Measurements from ENCODE around the gene CCNL2.
A peak's percentile ranks its signal among the peaks of the same experiment; 100 is the strongest.
"Not testable (repeated sequence)": the region's sequence is repeated elsewhere in the genome, so short reads cannot be mapped to it uniquely, and the experiment has no call there.

Gene CCNL2

DNA sequence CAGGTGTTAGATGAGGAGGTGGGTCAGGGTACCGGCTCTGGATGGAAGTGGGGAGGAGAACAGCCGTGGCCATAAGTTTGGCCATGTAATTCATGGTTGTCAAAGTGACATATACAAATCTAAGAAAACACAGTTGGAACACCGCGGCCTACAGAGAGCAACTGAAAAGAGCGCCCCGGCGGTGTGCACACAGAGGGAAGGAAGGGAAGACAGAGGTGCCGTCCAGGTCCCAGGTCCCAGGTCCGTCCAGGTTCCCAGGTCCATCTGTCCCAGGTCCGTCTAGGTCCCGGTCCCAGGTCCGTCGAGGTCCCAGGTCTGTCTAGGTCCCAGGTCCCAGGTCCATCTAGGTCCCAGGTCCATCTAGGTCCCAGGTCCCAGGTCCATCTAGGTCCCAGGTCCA, 12.5 kb upstream of the CCNL2 start:
- TF ChIP-seq POLR2AphosphoS5 (IDR thresholded peaks at IDR 0.05; ENCODE audit: low read depth), result 0 out of 2 replicates have a peak, but pooled peaks have one; percentile 3
- no peak for TF ChIP-seq GABPA (IDR thresholded peaks at IDR 0.05; ENCODE audit: low read depth)
- Histone ChIP-seq H3K27me3 (ENCODE audit: insufficient read depth, poor library complexity, severe bottlenecking) (no peaks in the 10 kb centered on the region), H3K27ac (replicated peaks) (no peak overlapping the region), H3K4me3 (replicated peaks; ENCODE audit: insufficient read depth, low read length) (no peak overlapping the region)
- DNase-seq (ENCODE audit: low read depth in 1 of 2, low spot score in 1 of 2), result no peak

DNA sequence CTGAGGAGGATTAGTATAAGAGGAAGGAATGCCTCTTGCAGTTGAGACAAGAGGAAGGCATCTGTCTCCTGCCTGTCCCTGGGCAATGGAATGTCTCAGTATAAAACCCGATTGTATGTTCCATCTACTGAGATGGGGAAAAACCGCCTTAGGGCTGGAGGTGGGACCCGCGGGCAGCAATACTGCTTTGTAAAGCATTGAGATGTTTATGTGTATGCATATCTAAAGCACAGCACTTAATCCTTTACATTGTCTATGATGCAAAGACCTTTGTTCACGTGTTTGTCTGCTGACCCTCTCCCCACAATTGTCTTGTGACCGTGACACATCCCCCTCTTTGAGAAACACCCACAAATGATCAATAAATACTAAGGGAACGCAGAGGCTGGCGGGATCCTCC, 11.1 kb upstream of the CCNL2 start:
- not testable (repeated sequence) for H3K4me3 ChIP-seq (replicated peaks; ENCODE audit: insufficient read depth, low read length); H3K27ac ChIP-seq (replicated peaks); DNase-seq (ENCODE audit: low read depth in 1 of 2, low spot score in 1 of 2); H3K27me3 ChIP-seq (ENCODE audit: insufficient read depth, poor library complexity, severe bottlenecking)
- TF ChIP-seq POLR2AphosphoS5 (IDR thresholded peaks at IDR 0.05; ENCODE audit: low read depth), result 0 out of 2 replicates have a peak, but pooled peaks have one; percentile 2

DNA sequence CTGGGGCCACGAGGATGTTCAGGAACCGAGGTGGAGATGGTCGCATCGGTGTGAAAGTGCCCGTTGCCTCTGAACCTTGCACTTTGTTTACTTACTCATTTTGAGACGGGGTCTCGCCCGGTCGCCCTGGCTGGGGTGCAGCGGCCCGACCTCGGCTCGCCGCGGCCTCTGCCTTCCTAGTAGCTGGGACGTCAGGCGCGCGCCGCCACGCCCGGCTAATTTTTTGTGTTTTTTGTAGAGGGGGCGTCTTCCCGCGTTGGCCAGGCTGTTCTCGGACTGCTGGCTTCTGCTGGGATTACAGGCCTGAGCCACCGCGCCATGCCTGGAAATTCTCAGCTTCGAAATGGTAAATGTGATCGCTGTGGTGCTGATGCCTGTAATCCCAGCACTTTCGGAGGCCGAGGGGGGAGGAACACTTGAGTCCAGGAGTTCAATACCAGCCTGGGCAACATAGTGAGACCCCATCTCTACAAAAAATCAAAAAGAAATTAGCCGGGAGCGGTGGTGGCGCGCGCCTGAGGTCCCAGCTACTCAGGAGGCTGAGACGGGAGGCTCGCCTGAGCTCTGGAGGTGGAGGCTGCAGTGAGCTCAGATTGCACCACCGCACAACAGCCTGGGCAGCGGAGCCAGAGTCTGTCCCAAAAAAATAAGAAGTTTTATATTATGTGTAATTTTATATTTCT, 8.6 kb upstream of the CCNL2 start:
- H3K27ac ChIP-seq (replicated peaks), result peak overlapping the region; percentile 84
- TF ChIP-seq POLR2AphosphoS5 (IDR thresholded peaks at IDR 0.05; ENCODE audit: low read depth) (no peak), GABPA (IDR thresholded peaks at IDR 0.05; ENCODE audit: low read depth) (no peak), SPI1 (IDR thresholded peaks at IDR 0.05; ENCODE audit: borderline replicate concordance, low read depth) (no peak)
- TF ChIP-seq, protein P1, sequence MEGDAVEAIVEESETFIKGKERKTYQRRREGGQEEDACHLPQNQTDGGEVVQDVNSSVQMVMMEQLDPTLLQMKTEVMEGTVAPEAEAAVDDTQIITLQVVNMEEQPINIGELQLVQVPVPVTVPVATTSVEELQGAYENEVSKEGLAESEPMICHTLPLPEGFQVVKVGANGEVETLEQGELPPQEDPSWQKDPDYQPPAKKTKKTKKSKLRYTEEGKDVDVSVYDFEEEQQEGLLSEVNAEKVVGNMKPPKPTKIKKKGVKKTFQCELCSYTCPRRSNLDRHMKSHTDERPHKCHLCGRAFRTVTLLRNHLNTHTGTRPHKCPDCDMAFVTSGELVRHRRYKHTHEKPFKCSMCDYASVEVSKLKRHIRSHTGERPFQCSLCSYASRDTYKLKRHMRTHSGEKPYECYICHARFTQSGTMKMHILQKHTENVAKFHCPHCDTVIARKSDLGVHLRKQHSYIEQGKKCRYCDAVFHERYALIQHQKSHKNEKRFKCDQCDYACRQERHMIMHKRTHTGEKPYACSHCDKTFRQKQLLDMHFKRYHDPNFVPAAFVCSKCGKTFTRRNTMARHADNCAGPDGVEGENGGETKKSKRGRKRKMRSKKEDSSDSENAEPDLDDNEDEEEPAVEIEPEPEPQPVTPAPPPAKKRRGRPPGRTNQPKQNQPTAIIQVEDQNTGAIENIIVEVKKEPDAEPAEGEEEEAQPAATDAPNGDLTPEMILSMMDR (IDR thresholded peaks at IDR 0.05; ENCODE audit: insufficient read depth, low read length), result no peak
- TF ChIP-seq, protein P2, sequence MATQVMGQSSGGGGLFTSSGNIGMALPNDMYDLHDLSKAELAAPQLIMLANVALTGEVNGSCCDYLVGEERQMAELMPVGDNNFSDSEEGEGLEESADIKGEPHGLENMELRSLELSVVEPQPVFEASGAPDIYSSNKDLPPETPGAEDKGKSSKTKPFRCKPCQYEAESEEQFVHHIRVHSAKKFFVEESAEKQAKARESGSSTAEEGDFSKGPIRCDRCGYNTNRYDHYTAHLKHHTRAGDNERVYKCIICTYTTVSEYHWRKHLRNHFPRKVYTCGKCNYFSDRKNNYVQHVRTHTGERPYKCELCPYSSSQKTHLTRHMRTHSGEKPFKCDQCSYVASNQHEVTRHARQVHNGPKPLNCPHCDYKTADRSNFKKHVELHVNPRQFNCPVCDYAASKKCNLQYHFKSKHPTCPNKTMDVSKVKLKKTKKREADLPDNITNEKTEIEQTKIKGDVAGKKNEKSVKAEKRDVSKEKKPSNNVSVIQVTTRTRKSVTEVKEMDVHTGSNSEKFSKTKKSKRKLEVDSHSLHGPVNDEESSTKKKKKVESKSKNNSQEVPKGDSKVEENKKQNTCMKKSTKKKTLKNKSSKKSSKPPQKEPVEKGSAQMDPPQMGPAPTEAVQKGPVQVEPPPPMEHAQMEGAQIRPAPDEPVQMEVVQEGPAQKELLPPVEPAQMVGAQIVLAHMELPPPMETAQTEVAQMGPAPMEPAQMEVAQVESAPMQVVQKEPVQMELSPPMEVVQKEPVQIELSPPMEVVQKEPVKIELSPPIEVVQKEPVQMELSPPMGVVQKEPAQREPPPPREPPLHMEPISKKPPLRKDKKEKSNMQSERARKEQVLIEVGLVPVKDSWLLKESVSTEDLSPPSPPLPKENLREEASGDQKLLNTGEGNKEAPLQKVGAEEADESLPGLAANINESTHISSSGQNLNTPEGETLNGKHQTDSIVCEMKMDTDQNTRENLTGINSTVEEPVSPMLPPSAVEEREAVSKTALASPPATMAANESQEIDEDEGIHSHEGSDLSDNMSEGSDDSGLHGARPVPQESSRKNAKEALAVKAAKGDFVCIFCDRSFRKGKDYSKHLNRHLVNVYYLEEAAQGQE (IDR thresholded peaks at IDR 0.05; ENCODE audit: insufficient replicate concordance, low read depth), result no peak
- H3K27me3 ChIP-seq (ENCODE audit: insufficient read depth, poor library complexity, severe bottlenecking), result no peaks in the 10 kb centered on the region
- no peak for DNase-seq (ENCODE audit: low read depth in 1 of 2, low spot score in 1 of 2)
- H3K4me3 ChIP-seq (replicated peaks; ENCODE audit: insufficient read depth, low read length), result peak overlapping the region; percentile 86

DNA sequence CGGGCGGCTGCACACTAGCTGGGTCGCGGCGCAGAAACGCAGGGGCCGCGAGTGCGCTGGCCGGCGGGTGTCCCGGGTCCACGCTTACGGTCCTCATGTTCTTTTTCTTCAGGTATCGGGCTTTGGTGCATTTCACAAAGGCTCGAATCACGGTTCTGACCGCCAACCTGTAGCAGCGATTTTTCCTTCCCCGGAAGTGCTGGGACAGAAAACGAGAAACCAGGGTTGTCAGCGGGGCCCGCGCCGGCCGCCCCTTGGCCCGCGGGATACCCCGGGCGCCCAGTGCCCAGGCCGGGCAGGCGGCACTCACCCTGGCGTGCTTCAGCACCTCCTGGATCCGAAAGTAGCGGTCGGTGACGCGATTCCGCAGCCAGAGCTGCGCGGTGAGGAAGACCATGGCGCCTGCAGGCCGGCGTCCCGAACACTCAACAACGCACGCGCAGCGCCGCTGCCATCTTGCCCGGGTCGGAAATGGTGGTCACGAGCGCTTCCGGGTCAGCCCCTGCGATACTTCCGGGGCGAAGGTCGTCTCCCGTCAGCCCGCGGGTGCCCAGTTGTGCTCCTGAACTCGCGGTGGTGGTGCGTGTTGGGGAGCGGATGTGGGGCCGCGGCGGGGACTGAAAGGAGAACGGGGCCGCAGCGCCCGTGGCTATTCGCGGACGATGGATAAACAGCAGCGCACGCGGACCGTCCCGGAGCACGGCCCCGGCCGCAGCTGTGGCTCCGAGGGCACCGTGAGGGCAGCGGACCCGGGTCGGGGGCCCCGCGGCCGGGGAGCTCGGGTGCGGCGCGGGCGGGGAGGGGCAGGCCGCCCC, 7.9 kb upstream of the CCNL2 start, which contains the start of gene MRPL20:
TSS of gene MRPL20 (minus strand) at position 473 of the 815 bp plus-strand sequence. CDS start at position 397, 76 bp downstream.
- DNase-seq (ENCODE audit: low read depth in 1 of 2, low spot score in 1 of 2), result peak; percentile 91 to 96
- Histone ChIP-seq H3K4me3 (replicated peaks; ENCODE audit: insufficient read depth, low read length) (peak within 1 kb of the TSS; percentile 86), H3K27ac (replicated peaks) (peak within 1 kb of the TSS; percentile 84), H3K27me3 (ENCODE audit: insufficient read depth, poor library complexity, severe bottlenecking) (no peaks in the 10 kb centered on the region)
- TF ChIP-seq GABPA (IDR thresholded peaks at IDR 0.05; ENCODE audit: low read depth) (peak; percentile 99), POLR2AphosphoS5 (IDR thresholded peaks at IDR 0.05; ENCODE audit: low read depth) (peak; percentile 97), SPI1 (IDR thresholded peaks at IDR 0.05; ENCODE audit: borderline replicate concordance, low read depth) (no peak)
- TF ChIP-seq, protein P2 (IDR thresholded peaks at IDR 0.05; ENCODE audit: insufficient replicate concordance, low read depth), result peak; percentile 71
- TF ChIP-seq, protein P1 (IDR thresholded peaks at IDR 0.05; ENCODE audit: insufficient read depth, low read length), result no peak

All from HL-60 (cell line).